KMS-11 (cell line): ENCODE measurements around the gene ZBTB43.

Experiments
- H2AFZ ChIP-seq: fragments of 200-600 bp; sonication (generic); 2 replicates; pipeline ENCODE4 v1.6.1; 2016; ENCODE audit warnings: antibody characterized with exemption, mixed run types, low read depth
- H3K27ac ChIP-seq: fragments of 200-600 bp; sonication (generic); 2 replicates; pipeline ENCODE4 v1.6.1; 2016; ENCODE audit warnings: mild to moderate bottlenecking, mixed run types
- H3K27me3 ChIP-seq: fragments of 200-600 bp; sonication (generic); 2 replicates; pipeline ENCODE4 v1.6.1; 2017; ENCODE audit warnings: mild to moderate bottlenecking, low read depth, mixed run types, moderate library complexity; ENCODE audit not compliant: insufficient read depth
- H3K36me3 ChIP-seq: fragments of 200-600 bp; sonication (generic); 2 replicates; pipeline ENCODE4 v1.6.1; 2017; ENCODE audit warnings: mild to moderate bottlenecking, mixed run types; ENCODE audit not compliant: insufficient read depth
- H3K4me1 ChIP-seq: fragments of 200-600 bp; sonication (generic); 2 replicates; pipeline ENCODE4 v1.6.1; 2016; ENCODE audit warnings: mild to moderate bottlenecking, low read depth, mixed run types; ENCODE audit not compliant: poor library complexity, severe bottlenecking
- H3K4me2 ChIP-seq: fragments of 200-600 bp; sonication (generic); 2 replicates; pipeline ENCODE4 v1.7.0; 2016; ENCODE audit warnings: mild to moderate bottlenecking, mixed run types
- H3K4me3 ChIP-seq: fragments of 200-600 bp; sonication (generic); IDR thresholded peaks from 2 replicates; pipeline ENCODE4 v1.6.1; 2017; ENCODE audit warnings: low read depth, low read length, mixed read lengths; ENCODE audit not compliant: insufficient read depth
- H3K79me2 ChIP-seq: fragments of 200-600 bp; sonication (generic); 2 replicates; pipeline ENCODE4 v1.6.1; 2016; ENCODE audit warnings: low read depth, mixed run types; ENCODE audit not compliant: insufficient read depth
- H3K9ac ChIP-seq: fragments of 200-600 bp; sonication (generic); 2 replicates; pipeline ENCODE4 v1.6.1; 2016; ENCODE audit warnings: mild to moderate bottlenecking, mixed run types
- H4K20me1 ChIP-seq: fragments of 200-600 bp; sonication (generic); 2 replicates; pipeline ENCODE4 v1.6.1; 2016; ENCODE audit warnings: mild to moderate bottlenecking, mixed run types; ENCODE audit not compliant: insufficient read depth
- CTCF ChIP-seq: fragments of 200-600 bp; sonication (generic); conservative IDR thresholded peaks from 2 replicates; pipeline ENCODE4 v1.6.1; 2017; ENCODE audit warnings: low read depth, mild to moderate bottlenecking, antibody characterized with exemption, low read length, moderate library complexity, mixed read lengths

The ZBTB43 gene

GRCh38 chr9:126842977-126843799 lies 38.3 kb downstream of the ZBTB43 start:
- H3K4me2 ChIP-seq, result no peak overlapping the region
- no peaks in the 10 kb centered on the region for H3K36me3 ChIP-seq
- H3K27ac ChIP-seq, result no peak overlapping the region
- no peaks in the 10 kb centered on the region for H3K4me1 ChIP-seq
- no peak for TF ChIP-seq CTCF
- H2AFZ ChIP-seq, result no peak overlapping the region
- H3K27me3 ChIP-seq, result no peaks in the 10 kb centered on the region
- no peaks in the 10 kb centered on the region for H3K79me2 ChIP-seq
- H3K4me3 ChIP-seq, result no peak overlapping the region
- H3K9ac ChIP-seq, result no peak overlapping the region
- H4K20me1 ChIP-seq, result no peaks in the 10 kb centered on the region

GRCh38 chr9:126844085-126844484 lies 39.2 kb downstream of the ZBTB43 start:
- Histone ChIP-seq H3K4me3 (no peak overlapping the region), H2AFZ (no peak overlapping the region), H3K27ac (no peak overlapping the region), H3K4me1 (no peaks in the 10 kb centered on the region), H3K27me3 (no peaks in the 10 kb centered on the region), H3K4me2 (no peak overlapping the region), H4K20me1 (no peaks in the 10 kb centered on the region), H3K36me3 (no peaks in the 10 kb centered on the region), H3K79me2 (no peaks in the 10 kb centered on the region), H3K9ac (no peak overlapping the region)
- no peak for TF ChIP-seq CTCF

GRCh38 chr9:126847051-126847450 lies 42.2 kb downstream of the ZBTB43 start:
- TF ChIP-seq CTCF, result no peak
- Histone ChIP-seq H3K4me3 (no peak overlapping the region), H3K27me3 (no peaks in the 10 kb centered on the region), H2AFZ (no peak overlapping the region), H3K4me2 (no peak overlapping the region), H4K20me1 (no peaks in the 10 kb centered on the region), H3K27ac (no peak overlapping the region), H3K4me1 (no peaks in the 10 kb centered on the region), H3K79me2 (no peaks in the 10 kb centered on the region), H3K9ac (no peak overlapping the region), H3K36me3 (no peaks in the 10 kb centered on the region)

- TF ChIP-seq CTCF, result no peak
- Histone ChIP-seq H2AFZ (no peak overlapping the region), H3K4me3 (no peak overlapping the region), H3K4me1 (no peaks in the 10 kb centered on the region), H3K9ac (no peak overlapping the region), H3K79me2 (no peaks in the 10 kb centered on the region), H3K27me3 (0 out of 2 replicates have a peak, but pooled peaks cover 2% of the 10 kb centered on the region), H3K27ac (no peak overlapping the region), H3K4me2 (no peak overlapping the region), H3K36me3 (no peaks in the 10 kb centered on the region), H4K20me1 (no peaks in the 10 kb centered on the region)
Measured at GRCh38 chr9:126849591-126850225, 44.9 kb downstream of the ZBTB43 start.
